CD4-positive, alpha-beta T cell treated with Interleukin-17A for 1 hour (primary cell): ENCODE results near the gene GRM8.
A peak's percentile ranks its signal among the peaks of the same experiment; 100 is the strongest.

Experiments used
- DNase-seq: peaks from one replicate; pipeline ENCODE4 v3.0.0-alpha.2; 2020

GRM8 gene

GRCh38 chr7:126803990-126804389 is 448.8 kb downstream of the GRM8 start:
- DNase-seq = no peak

GRCh38 chr7:126803060-126803665 is 449.6 kb downstream of the GRM8 start:
- DNase-seq = peak; percentile 56

GRCh38 chr7:126801733-126802132 is 451.0 kb downstream of the GRM8 start:
- DNase-seq = no peak

- no peak for DNase-seq
Observed at GRCh38 chr7:126799541-126799940, 453.2 kb downstream of the GRM8 start.

- no peak for DNase-seq
Observed at GRCh38 chr7:126792521-126792920, 460.2 kb downstream of the GRM8 start.

- no peak for DNase-seq
Observed at GRCh38 chr7:126791306-126791705, 461.4 kb downstream of the GRM8 start.

GRCh38 chr7:126790763-126791162 is 462.0 kb downstream of the GRM8 start:
- no peak for DNase-seq

- no peak for DNase-seq
Observed at GRCh38 chr7:126783613-126784012, 469.1 kb downstream of the GRM8 start.

- no peak for DNase-seq
Observed at GRCh38 chr7:126780993-126781392, 471.7 kb downstream of the GRM8 start.

- DNase-seq = no peak
Observed at GRCh38 chr7:126778101-126778500, 474.6 kb downstream of the GRM8 start.

- no peak for DNase-seq
Observed at GRCh38 chr7:126776498-126776897, 476.2 kb downstream of the GRM8 start.

GRCh38 chr7:126774077-126774476 is 478.7 kb downstream of the GRM8 start:
- DNase-seq = no peak

GRCh38 chr7:126768836-126769235 is 483.9 kb downstream of the GRM8 start:
- no peak for DNase-seq

- DNase-seq = no peak
Observed at GRCh38 chr7:126760914-126761577, 491.7 kb downstream of the GRM8 start.

GRCh38 chr7:126755381-126755780 is 497.4 kb downstream of the GRM8 start:
- DNase-seq = no peak

- no peak for DNase-seq
Observed at GRCh38 chr7:126750207-126750911, 502.4 kb downstream of the GRM8 start.

GRCh38 chr7:126728967-126729366 is 523.8 kb downstream of the GRM8 start:
- DNase-seq = no peak

GRCh38 chr7:126727930-126728391 is 524.8 kb downstream of the GRM8 start:
- no peak for DNase-seq

- DNase-seq = no peak
Observed at GRCh38 chr7:126723966-126724544, 528.7 kb downstream of the GRM8 start.

GRCh38 chr7:126720232-126720631 is 532.5 kb downstream of the GRM8 start:
- DNase-seq = no peak

GRCh38 chr7:126718419-126718818 is 534.3 kb downstream of the GRM8 start:
- no peak for DNase-seq

GRCh38 chr7:126716321-126716720 is 536.4 kb downstream of the GRM8 start:
- DNase-seq = no peak

GRCh38 chr7:126715076-126715475 is 537.7 kb downstream of the GRM8 start:
- DNase-seq = no peak
